Stimulated activated CD4-positive, alpha-beta T cell treated with anti-CD3 and anti-CD28 coated beads, Interleukin-2, amount 100 ng/mL, for 4 hours (primary cell): ENCODE data around the gene PADI2.

ENCODE experiments used
- DNase-seq: peaks from one replicate; pipeline ENCODE4 v3.0.0-alpha.2; 2020; ENCODE audit warnings: low read depth

PADI2 gene

GRCh38 chr1:17139637-17140036, 20.4 kb upstream of the PADI2 start:
- DNase-seq, result no peak

- no peak for DNase-seq
Measured at GRCh38 chr1:17137441-17137840, 18.2 kb upstream of the PADI2 start.

- no peak for DNase-seq
Measured at GRCh38 chr1:17136936-17137335, 17.7 kb upstream of the PADI2 start.

DNA sequence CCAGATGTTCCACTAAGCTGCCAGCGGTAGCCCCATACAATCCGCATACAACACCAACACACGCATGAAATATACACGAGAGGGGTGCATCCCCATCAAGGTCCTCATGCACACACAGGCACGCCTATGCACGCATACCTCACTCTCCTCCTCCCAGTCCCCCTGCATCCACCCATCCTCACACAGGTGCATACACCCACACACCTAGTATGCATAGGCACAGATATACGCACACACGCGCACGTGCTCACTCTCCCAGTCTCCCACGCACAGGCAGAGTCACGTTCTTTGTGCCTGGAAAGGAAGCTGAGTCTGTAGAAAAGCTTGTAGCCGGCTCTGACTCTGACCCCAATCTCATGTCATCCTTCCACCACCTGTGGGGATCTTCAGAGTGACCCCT, 16.9 kb upstream of the PADI2 start:
- DNase-seq, result no peak

DNA sequence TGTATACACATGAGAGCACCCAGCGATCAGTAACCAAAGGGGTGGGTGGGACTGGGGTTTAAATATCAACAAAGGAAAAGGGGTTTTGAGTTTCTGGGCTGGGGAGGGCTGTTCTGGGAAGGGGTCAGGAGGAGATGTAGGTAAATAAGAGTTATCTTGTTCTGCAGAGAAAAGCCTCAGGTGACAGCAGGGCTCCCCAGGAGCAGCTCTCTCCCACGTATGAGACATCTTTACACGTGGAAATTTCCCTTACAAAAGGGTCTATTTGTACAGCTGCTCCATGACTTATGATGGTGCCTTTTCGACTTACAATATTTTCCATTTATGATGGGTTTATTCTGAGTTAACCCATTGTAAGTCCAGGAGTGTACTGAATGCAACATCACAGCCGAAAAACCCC, 16.3 kb upstream of the PADI2 start:
- DNase-seq, result no peak

DNA sequence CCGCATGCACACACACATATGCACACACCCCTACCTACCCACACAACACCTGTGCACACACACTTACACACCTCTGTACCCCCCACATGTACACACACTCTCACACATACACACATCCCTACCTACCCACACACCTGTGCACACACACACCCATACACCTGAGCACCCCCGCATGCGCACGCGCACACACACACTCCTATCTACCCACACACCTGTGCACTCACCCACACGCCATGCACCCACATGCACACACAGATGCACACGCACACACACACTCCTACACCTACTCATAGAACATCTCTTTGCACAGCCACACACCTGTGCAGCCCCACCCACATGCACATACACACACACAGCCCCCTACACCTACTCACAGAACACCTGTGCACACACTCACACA, 15.5 kb upstream of the PADI2 start:
- DNase-seq, result no peak

- DNase-seq, result no peak
Measured at GRCh38 chr1:17134034-17134433, 14.8 kb upstream of the PADI2 start.

- no peak for DNase-seq
Measured at GRCh38 chr1:17130138-17130635, 10.9 kb upstream of the PADI2 start.

GRCh38 chr1:17128361-17128760, 9.1 kb upstream of the PADI2 start:
- DNase-seq, result no peak

- peak; percentile 68 for DNase-seq
Measured at GRCh38 chr1:17125756-17126237, 6.5 kb upstream of the PADI2 start.

DNA sequence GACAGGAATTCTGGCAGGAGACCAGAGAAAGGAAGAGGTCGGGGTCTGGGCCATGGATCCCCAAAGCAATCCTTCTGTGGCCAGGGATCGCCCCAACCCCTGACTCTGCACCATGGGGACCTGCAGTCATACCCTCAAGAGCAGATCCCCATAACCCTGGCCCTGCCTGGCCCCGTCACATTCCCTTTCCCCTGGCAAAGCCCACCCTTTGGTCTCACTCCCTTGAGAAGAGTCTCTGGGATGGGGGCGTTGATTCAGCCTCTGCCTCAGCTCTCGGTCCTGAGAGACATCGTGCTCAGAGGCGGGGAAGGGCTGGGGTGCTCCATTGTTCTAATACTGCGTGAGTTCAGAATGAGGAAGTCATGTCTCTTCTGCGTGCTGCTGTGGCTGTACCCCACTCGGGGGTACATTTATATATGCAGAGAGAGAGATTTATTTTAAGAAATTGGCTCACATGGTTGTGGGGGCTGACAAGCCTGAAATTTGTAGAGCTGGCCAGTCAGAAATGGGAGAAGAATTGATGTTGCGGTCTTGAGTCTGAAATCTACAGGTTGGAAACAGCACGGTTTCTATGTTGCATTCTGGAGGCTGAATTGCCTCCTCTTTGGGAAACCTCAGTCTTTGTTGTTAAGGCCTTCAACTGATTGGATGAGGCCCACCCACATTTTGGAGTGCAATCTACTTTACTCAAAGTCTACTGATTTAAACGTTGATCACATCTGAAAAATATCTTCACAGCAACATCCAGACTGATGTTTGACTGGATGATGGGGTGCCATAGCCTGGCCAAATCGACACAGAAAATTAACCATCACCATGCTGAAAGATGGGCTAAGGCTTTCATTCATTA, 4.2 kb upstream of the PADI2 start:
- DNase-seq, result no peak

- DNase-seq, result no peak
Measured at GRCh38 chr1:17122521-17123164, 3.4 kb upstream of the PADI2 start.

GRCh38 chr1:17121881-17122280, 2.6 kb upstream of the PADI2 start:
- DNase-seq, result no peak

GRCh38 chr1:17120962-17121837, 1.9 kb upstream of the PADI2 start:
- no peak for DNase-seq

- DNase-seq, result no peak
Measured at GRCh38 chr1:17120481-17120877, 1.2 kb upstream of the PADI2 start.

GRCh38 chr1:17119773-17120480, 676 bp upstream of the PADI2 start:
- no peak for DNase-seq

- no peak for DNase-seq
Measured at GRCh38 chr1:17118706-17119075, 560 bp downstream of the PADI2 start.

- DNase-seq, result no peak
Measured at GRCh38 chr1:17118268-17118667, 983 bp downstream of the PADI2 start.

- no peak for DNase-seq
Measured at GRCh38 chr1:17117451-17118265, 1.6 kb downstream of the PADI2 start.

- no peak for DNase-seq
Measured at GRCh38 chr1:17116643-17117042, 2.6 kb downstream of the PADI2 start.

DNA sequence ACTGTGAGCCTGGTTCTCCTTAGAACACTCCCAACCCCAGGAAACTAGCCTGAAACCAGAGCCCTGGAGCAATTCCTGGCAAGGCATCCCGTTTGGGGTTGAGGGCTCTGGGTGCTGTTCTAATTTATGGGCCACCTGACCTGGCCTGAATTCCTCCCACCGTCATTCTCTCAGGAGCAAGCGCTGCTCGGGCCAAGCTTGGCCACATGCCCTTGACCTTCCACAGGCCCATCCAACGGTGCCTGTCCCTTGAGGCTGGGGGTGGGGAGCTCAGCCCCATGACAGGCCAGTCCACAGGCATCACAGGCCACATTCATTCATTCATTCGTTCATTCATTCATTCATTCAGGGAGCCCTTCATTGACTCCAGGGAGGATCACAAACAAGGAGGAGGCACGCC, 5.3 kb downstream of the PADI2 start:
- DNase-seq, result no peak
